Progenitor cell of endocrine pancreas (in vitro differentiated cells): Measurements from ENCODE around the gene TMEM169. TPM values are rescaled to one million over a fixed set of nuclear protein-coding genes. Genes with fewer than 3 reads are reported as not detected.
"Not testable (repeated sequence)": the region's sequence is repeated elsewhere in the genome, so short reads cannot be mapped to it uniquely, and the experiment has no call there.

Source experiments
- DNase-seq: peaks from one replicate; pipeline ENCODE4 v3.0.0; 2021; ENCODE audit warnings: low spot score; ENCODE audit not compliant: unreplicated experiment
- H3K27ac Mint-ChIP-seq: 2 replicates; pipeline ENCODE4 v1.8.0; 2021; ENCODE audit warnings: mild to moderate bottlenecking, moderate library complexity, mixed read lengths
- H3K27me3 Mint-ChIP-seq: 2 replicates; pipeline ENCODE4 v1.8.0; 2021; ENCODE audit warnings: mixed read lengths
- H3K36me3 Mint-ChIP-seq: 2 replicates; pipeline ENCODE4 v1.8.0; 2022; ENCODE audit warnings: mixed read lengths; ENCODE audit not compliant: insufficient read depth
- H3K4me1 Mint-ChIP-seq: 2 replicates; pipeline ENCODE4 v1.8.0; 2021; ENCODE audit warnings: low read depth, mixed read lengths
- H3K4me3 Mint-ChIP-seq: 2 replicates; pipeline ENCODE4 v1.8.0; 2021; ENCODE audit warnings: low read depth, mild to moderate bottlenecking, moderate library complexity, mixed read lengths
- H3K9me3 Mint-ChIP-seq: 2 replicates; pipeline ENCODE4 v1.8.0; 2021; ENCODE audit warnings: low read depth, mixed read lengths
- CTCF ChIP-seq: fragments of 200-600 bp; sonication (generic); IDR thresholded peaks from one replicate; pipeline ENCODE4 v1.5.0; 2021; ENCODE audit warnings: antibody characterized with exemption, mild to moderate bottlenecking; ENCODE audit not compliant: unreplicated experiment
- total RNA-seq: library from RNA; stranded (reverse); gene quantifications from 2 replicates; pipeline ENCODE4 v1.2.1, GENCODE V29; 2021

Gene TMEM169
- total RNA-seq, 1 donor from 2014 or later = 3.6 TPM

GRCh38 chr2:216139884-216140283 lies 58.2 kb downstream of the TMEM169 start:
- H3K27me3 Mint-ChIP-seq = no peaks in the 10 kb centered on the region
- H3K36me3 Mint-ChIP-seq = peaks cover 40% of the 10 kb centered on the region
- TF ChIP-seq CTCF = peak; percentile 49
- DNase-seq = no peak
- no peaks in the 10 kb centered on the region for H3K4me1 Mint-ChIP-seq
- H3K9me3 Mint-ChIP-seq = no peaks in the 10 kb centered on the region
- H3K27ac Mint-ChIP-seq = no peak overlapping the region
- H3K4me3 Mint-ChIP-seq = no peak overlapping the region

- not testable (repeated sequence) for H3K4me1 Mint-ChIP-seq, H3K27ac Mint-ChIP-seq, DNase-seq, H3K9me3 Mint-ChIP-seq, H3K27me3 Mint-ChIP-seq, H3K4me3 Mint-ChIP-seq
- peaks cover 27% of the 10 kb centered on the region for H3K36me3 Mint-ChIP-seq
Measured at GRCh38 chr2:216141516-216141915, 59.8 kb downstream of the TMEM169 start.

GRCh38 chr2:216142540-216142939 lies 60.8 kb downstream of the TMEM169 start:
- H3K4me3 Mint-ChIP-seq = no peak overlapping the region
- H3K9me3 Mint-ChIP-seq = no peaks in the 10 kb centered on the region
- no peaks in the 10 kb centered on the region for H3K27me3 Mint-ChIP-seq
- H3K4me1 Mint-ChIP-seq = no peaks in the 10 kb centered on the region
- TF ChIP-seq CTCF = no peak
- DNase-seq = no peak
- H3K27ac Mint-ChIP-seq = no peak overlapping the region
- H3K36me3 Mint-ChIP-seq = peaks cover 31% of the 10 kb centered on the region

GRCh38 chr2:216144372-216144771 lies 62.7 kb downstream of the TMEM169 start:
- H3K27ac Mint-ChIP-seq = no peak overlapping the region
- peaks cover 32% of the 10 kb centered on the region for H3K36me3 Mint-ChIP-seq
- peaks cover 2% of the 10 kb centered on the region for H3K4me1 Mint-ChIP-seq
- DNase-seq = no peak
- H3K27me3 Mint-ChIP-seq = no peaks in the 10 kb centered on the region
- no peaks in the 10 kb centered on the region for H3K9me3 Mint-ChIP-seq
- no peak overlapping the region for H3K4me3 Mint-ChIP-seq
- no peak for TF ChIP-seq CTCF

GRCh38 chr2:216144857-216145256 lies 63.1 kb downstream of the TMEM169 start:
- H3K27ac Mint-ChIP-seq = no peak overlapping the region
- peaks cover 2% of the 10 kb centered on the region for H3K4me1 Mint-ChIP-seq
- DNase-seq = no peak
- H3K9me3 Mint-ChIP-seq = no peaks in the 10 kb centered on the region
- TF ChIP-seq CTCF = no peak
- H3K27me3 Mint-ChIP-seq = no peaks in the 10 kb centered on the region
- peaks cover 34% of the 10 kb centered on the region for H3K36me3 Mint-ChIP-seq
- H3K4me3 Mint-ChIP-seq = no peak overlapping the region

- Mint-ChIP-seq H3K27ac (peak overlapping the region; percentile 50), H3K9me3 (no peaks in the 10 kb centered on the region), H3K4me1 (peaks cover 2% of the 10 kb centered on the region), H3K4me3 (no peak overlapping the region), H3K27me3 (no peaks in the 10 kb centered on the region), H3K36me3 (peaks cover 34% of the 10 kb centered on the region)
- no peak for TF ChIP-seq CTCF
- no peak for DNase-seq
Measured at GRCh38 chr2:216146573-216146972, 64.9 kb downstream of the TMEM169 start.
